Suprapubic skin (tissue), 4 donors: ENCODE results near the gene KCNA2. TPM values are rescaled to one million over a fixed set of nuclear protein-coding genes. Genes with fewer than 3 reads are reported as not detected.

ENCODE experiments used
- DNase-seq, 2 donors: peaks; one replicate each; pipeline ENCODE4 v3.0.0-alpha.2; 2019; ENCODE audit warnings: low spot score in 2 of 2
- H3K27ac ChIP-seq: fragments of 200-600 bp; sonication (generic); one replicate; pipeline ENCODE4 v1.5.1; 2019
- H3K27me3 ChIP-seq: fragments of 200-600 bp; sonication (generic); one replicate; pipeline ENCODE4 v1.5.1; 2019
- H3K36me3 ChIP-seq: fragments of 200-600 bp; sonication (generic); one replicate; pipeline ENCODE4 v1.5.1; 2019
- H3K4me1 ChIP-seq: fragments of 200-600 bp; sonication (generic); one replicate; pipeline ENCODE4 v1.5.1; 2019
- H3K4me3 ChIP-seq: fragments of 200-600 bp; sonication (generic); one replicate; pipeline ENCODE4 v1.5.1; 2019; ENCODE audit warnings: mild to moderate bottlenecking
- H3K9me3 ChIP-seq: fragments of 200-600 bp; sonication (generic); one replicate; pipeline ENCODE4 v1.5.1; 2019
- CTCF ChIP-seq, 2 donors: fragments of 200-600 bp in 1 of 2; fragments of 450-650 bp in 1 of 2; sonication (generic) in 1 of 2; IDR thresholded peaks; one replicate each; pipeline ENCODE4 v1.5.1; 2016 to 2019; ENCODE audit warnings: antibody characterized with exemption in 2 of 2, mild to moderate bottlenecking in 1 of 2, moderate library complexity in 1 of 2
- EP300 ChIP-seq: sonication (generic); formaldehyde crosslinking; IDR thresholded peaks from one replicate; pipeline ENCODE4 v1.6.1; 2017; ENCODE audit warnings: antibody characterized with exemption
- POLR2A ChIP-seq, 2 donors: fragments of 450-650 bp; IDR thresholded peaks; one replicate each; pipeline ENCODE4 v1.6.1; 2017; ENCODE audit warnings: antibody characterized with exemption in 2 of 2, mild to moderate bottlenecking in 2 of 2, moderate library complexity in 2 of 2
- POLR2AphosphoS5 ChIP-seq, 3 donors: sonication (generic); formaldehyde crosslinking; IDR thresholded peaks; one replicate each; pipeline ENCODE4 v1.6.1; 2017; ENCODE audit warnings: antibody characterized with exemption in 3 of 3
- WGBS: methylation state at CpG from one replicate; pipeline ENCODE4 v1.1.5; 2018; 5-methylcytosine and 5-hydroxymethylcytosine counted together
- total RNA-seq, 4 donors: library from RNA; depleted of rRNA; stranded (reverse); fragments of >200 nt; gene quantifications; one replicate each; pipeline ENCODE4 v1.1.0, GENCODE V29; 2016

The KCNA2 gene
- total RNA-seq, 4 donors from 2014 or later = 0.34 to 0.97 (median 0.54) TPM

- Histone ChIP-seq H3K27me3 (peaks cover 2% of the 10 kb centered on the region), H3K4me3 (no peak overlapping the region), H3K27ac (no peak overlapping the region), H3K36me3 (no peaks in the 10 kb centered on the region), H3K4me1 (no peaks in the 10 kb centered on the region), H3K9me3 (no peaks in the 10 kb centered on the region)
- DNase-seq = peak in 1 of 2 donors; percentile 2
- 67% methylated on average over 1 of the region's 1 CpG for WGBS
- TF ChIP-seq EP300 (no peak), CTCF (IDR thresholded peaks at IDR 0.05) (no peak), POLR2AphosphoS5 (IDR thresholded peaks at IDR 0.05) (no peak), POLR2A (IDR thresholded peaks at IDR 0.05) (no peak)
Observed at GRCh38 chr1:110588486-110588885, 17.7 kb downstream of the KCNA2 start.

- peak in 1 of 2 donors; percentile 59 for DNase-seq
Observed at GRCh38 chr1:110587906-110588305, 18.3 kb downstream of the KCNA2 start.

GRCh38 chr1:110585481-110585880 lies 20.7 kb downstream of the KCNA2 start:
- 25% methylated on average over 1 of the region's 1 CpG for WGBS

More at GRCh38 chr1:110587906-110588305, 18.3 kb downstream of the KCNA2 start:
- Histone ChIP-seq H3K27ac (no peak overlapping the region), H3K36me3 (no peaks in the 10 kb centered on the region), H3K9me3 (no peaks in the 10 kb centered on the region), H3K27me3 (peaks cover 2% of the 10 kb centered on the region), H3K4me1 (no peaks in the 10 kb centered on the region), H3K4me3 (no peak overlapping the region)
- WGBS = 85% methylated on average over 4 of the region's 4 CpGs
- TF ChIP-seq POLR2AphosphoS5 (IDR thresholded peaks at IDR 0.05) (no peak), POLR2A (IDR thresholded peaks at IDR 0.05) (no peak), CTCF (IDR thresholded peaks at IDR 0.05) (no peak), EP300 (no peak)

GRCh38 chr1:110584045-110584444 lies 22.1 kb downstream of the KCNA2 start:
- Histone ChIP-seq H3K27me3 (peaks cover 2% of the 10 kb centered on the region), H3K4me1 (peaks cover 5% of the 10 kb centered on the region), H3K36me3 (no peaks in the 10 kb centered on the region), H3K27ac (no peak overlapping the region), H3K9me3 (no peaks in the 10 kb centered on the region), H3K4me3 (no peak overlapping the region)
- DNase-seq = peak in 1 of 2 donors; percentile 64
- WGBS = 92% methylated on average over 5 of the region's 8 CpGs
- no peak for TF ChIP-seq CTCF (IDR thresholded peaks at IDR 0.05)
- no peak for TF ChIP-seq POLR2A (IDR thresholded peaks at IDR 0.05)
- no peak for TF ChIP-seq EP300
- TF ChIP-seq POLR2AphosphoS5 (IDR thresholded peaks at IDR 0.05) = no peak

More at GRCh38 chr1:110585481-110585880, 20.7 kb downstream of the KCNA2 start:
- TF ChIP-seq CTCF (IDR thresholded peaks at IDR 0.05) (no peak), POLR2A (IDR thresholded peaks at IDR 0.05) (no peak), POLR2AphosphoS5 (IDR thresholded peaks at IDR 0.05) (no peak), EP300 (no peak)
- Histone ChIP-seq H3K4me3 (no peak overlapping the region), H3K27ac (no peak overlapping the region), H3K36me3 (no peaks in the 10 kb centered on the region), H3K4me1 (peaks cover 5% of the 10 kb centered on the region), H3K27me3 (peaks cover 2% of the 10 kb centered on the region), H3K9me3 (no peaks in the 10 kb centered on the region)
- DNase-seq = peak in 1 of 2 donors; percentile 63

GRCh38 chr1:110583505-110583904 lies 22.7 kb downstream of the KCNA2 start:
- TF ChIP-seq CTCF (IDR thresholded peaks at IDR 0.05) (no peak), POLR2AphosphoS5 (IDR thresholded peaks at IDR 0.05) (no peak), POLR2A (IDR thresholded peaks at IDR 0.05) (no peak), EP300 (no peak)
- WGBS = 92% methylated on average over 5 of the region's 5 CpGs

More at GRCh38 chr1:110583505-110583904, 22.7 kb downstream of the KCNA2 start:
- no peak overlapping the region for H3K4me3 ChIP-seq
- peaks cover 2% of the 10 kb centered on the region for H3K27me3 ChIP-seq
- H3K36me3 ChIP-seq = no peaks in the 10 kb centered on the region
- peak in 1 of 2 donors; percentile 35 for DNase-seq
- H3K4me1 ChIP-seq = peaks cover 5% of the 10 kb centered on the region
- no peaks in the 10 kb centered on the region for H3K9me3 ChIP-seq
- no peak overlapping the region for H3K27ac ChIP-seq
